ENCODE results near the gene PRDM16.

The PRDM16 gene

GRCh38 chr1:3070644-3071564, 1.9 kb downstream of the PRDM16 start:
- no peak for DNase-seq

GRCh38 chr1:3071565-3072390, 2.8 kb downstream of the PRDM16 start:
- DNase-seq, result no peak

GRCh38 chr1:3072391-3073185, 3.6 kb downstream of the PRDM16 start:
- no peak for DNase-seq

- no peak for DNase-seq
These were observed 4.1 kb downstream of the PRDM16 start for GRCh38 chr1:3073186-3073488.

GRCh38 chr1:3073489-3074296, 4.7 kb downstream of the PRDM16 start:
- DNase-seq, result no peak

GRCh38 chr1:3074297-3074741, 5.3 kb downstream of the PRDM16 start:
- no peak for DNase-seq

GRCh38 chr1:3074800-3075199, 5.8 kb downstream of the PRDM16 start:
- DNase-seq, result no peak

GRCh38 chr1:3075666-3076362, 6.8 kb downstream of the PRDM16 start:
- no peak for DNase-seq

- DNase-seq, result no peak
These were observed 7.3 kb downstream of the PRDM16 start for GRCh38 chr1:3076363-3076740.

GRCh38 chr1:3077081-3077480, 8.1 kb downstream of the PRDM16 start:
- DNase-seq, result no peak

- no peak for DNase-seq
These were observed 8.6 kb downstream of the PRDM16 start for GRCh38 chr1:3077561-3077960.

GRCh38 chr1:3078430-3078861, 9.4 kb downstream of the PRDM16 start:
- no peak for DNase-seq

GRCh38 chr1:3078871-3079270, 9.9 kb downstream of the PRDM16 start:
- no peak for DNase-seq

GRCh38 chr1:3079381-3080052, 10.5 kb downstream of the PRDM16 start:
- DNase-seq, result no peak

GRCh38 chr1:3080053-3080955, 11.3 kb downstream of the PRDM16 start:
- no peak for DNase-seq

- no peak for DNase-seq
These were observed 12.2 kb downstream of the PRDM16 start for GRCh38 chr1:3081171-3081683.

GRCh38 chr1:3082051-3082450, 13.0 kb downstream of the PRDM16 start:
- no peak for DNase-seq

- no peak for DNase-seq
These were observed 13.8 kb downstream of the PRDM16 start for GRCh38 chr1:3082571-3083516.

Measured in CD4-positive, alpha-beta T cell treated with Interleukin-6 for 4 hours (primary cell).